Transverse colon (tissue), 4 donors: ENCODE measurements around the gene KBTBD2. TPM values are rescaled to one million over a fixed set of nuclear protein-coding genes. Genes with fewer than 3 reads are reported as not detected.
"Not testable (repeated sequence)": the region's sequence is repeated elsewhere in the genome, so short reads cannot be mapped to it uniquely, and the experiment has no call there.

ENCODE experiments used
- DNase-seq: peaks from one replicate; pipeline ENCODE4 v3.0.0-alpha.2; 2019
- H3K27ac ChIP-seq, 4 donors: fragments of 200-600 bp; sonication (generic); 2 replicates each; pipeline ENCODE4 v1.5.1; 2016 to 2018; ENCODE audit warnings: inconsistent platforms in 4 of 4
- H3K27me3 ChIP-seq: fragments of 200-600 bp; sonication (generic); 2 replicates; pipeline ENCODE4 v1.5.1; 2017; ENCODE audit warnings: inconsistent platforms
- H3K36me3 ChIP-seq, 4 donors: fragments of 200-600 bp; sonication (generic); 2 replicates each; pipeline ENCODE4 v1.5.1; 2017 to 2019; ENCODE audit warnings: inconsistent platforms in 4 of 4
- H3K4me1 ChIP-seq, 4 donors: fragments of 200-600 bp; sonication (generic); 2 replicates each; pipeline ENCODE4 v1.5.1; 2017 to 2020; ENCODE audit warnings: inconsistent platforms in 4 of 4
- H3K4me3 ChIP-seq, 4 donors: fragments of 200-600 bp; sonication (generic); 1 replicate in 1 of 4; 2 replicates in 3 of 4; pipeline versions ENCODE4 v1.5.1 to v1.6.1; 2017 to 2019; ENCODE audit warnings: inconsistent platforms in 4 of 4
- H3K9me3 ChIP-seq, 2 donors: fragments of 200-600 bp; sonication (generic); 2 replicates each; pipeline ENCODE4 v1.5.1; 2017 to 2019; ENCODE audit warnings: inconsistent platforms in 2 of 2
- EP300 ChIP-seq: sonication (generic); formaldehyde crosslinking; IDR thresholded peaks from one replicate; pipeline ENCODE4 v1.6.1; 2017; ENCODE audit warnings: antibody characterized with exemption, low read depth
- POLR2A ChIP-seq: fragments of 450-650 bp; IDR thresholded peaks from one replicate; pipeline ENCODE4 v1.6.1; 2016; ENCODE audit warnings: antibody characterized with exemption, mild to moderate bottlenecking, moderate library complexity
- POLR2AphosphoS5 ChIP-seq, 3 donors: sonication (generic); formaldehyde crosslinking; IDR thresholded peaks; one replicate each; pipeline ENCODE4 v1.6.1; 2016; ENCODE audit warnings: antibody characterized with exemption in 3 of 3
- WGBS, 2 donors: methylation state at CpG; one replicate each; pipeline ENCODE4 v1.1.5; 2018; ENCODE audit warnings: low coverage in 1 of 2; 5-methylcytosine and 5-hydroxymethylcytosine counted together
- in situ Hi-C, 4 donors: fragments of 200-750 bp; cut with MboI; loops; one replicate each; pipeline versions ENCODE4 v1.15.0 to v1.15.1; 2017; ENCODE audit warnings: low sequenced_read_pairs in 3 of 4, low pct_ligation_motif_present in 1 of 4, low pct_unique_long_range_greater_than_20kb in 1 of 4
- intact Hi-C: fragments of 100-400 bp; cut with DNase I; formaldehyde crosslinking; loops from one replicate; pipeline ENCODE4 v1.15.1; 2023; ENCODE audit warnings: low total_unique reads
- total RNA-seq, 4 donors: library from RNA; depleted of rRNA; stranded (reverse); fragments of >200 nt; gene quantifications; one replicate each; pipeline ENCODE4 v1.1.0, GENCODE V29; 2016
- TF ChIP-seq, protein P1 (sequence below), 5 experiments: fragments of 200-600 bp in 3 of 5; fragments of 450-650 bp in 2 of 5; sonication (generic) in 3 of 5; IDR thresholded peaks; 1 replicate in 2 of 5; 2 replicates in 3 of 5; pipeline ENCODE4 v1.5.1; 2016 to 2017; ENCODE audit warnings: antibody characterized with exemption in 5 of 5, inconsistent platforms in 3 of 5, mild to moderate bottlenecking in 2 of 5, moderate library complexity in 1 of 5

Gene KBTBD2
- total RNA-seq, 4 donors from 2014 or later: 29.9 to 72.8 (median 32.3) TPM

DNA sequence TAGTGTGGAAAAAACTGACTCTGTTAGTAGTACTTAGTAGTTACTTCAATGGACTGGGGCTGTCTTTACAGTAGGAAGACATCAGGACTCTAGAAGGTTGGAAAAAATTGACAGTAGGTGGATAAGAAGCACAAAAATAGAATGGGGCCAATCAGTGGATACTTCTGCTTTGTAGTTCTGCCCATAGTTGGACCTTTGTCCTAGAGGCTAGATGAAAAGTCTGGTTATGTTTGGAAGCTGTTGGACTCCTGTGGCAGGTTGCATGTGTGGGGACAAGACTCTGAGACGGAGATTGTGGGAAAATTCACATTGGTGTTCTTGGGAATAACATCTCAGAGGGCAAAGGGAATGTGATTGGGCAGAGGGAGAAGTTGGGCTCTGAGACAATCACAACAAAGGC is 18.6 kb upstream of the KBTBD2 start:
- no peak for DNase-seq
- Histone ChIP-seq H3K4me1 (peaks cover 0 to 3% (median 2%) of the 10 kb centered on the region in 4 donors), H3K27me3 (no peaks in the 10 kb centered on the region), H3K4me3 (no peak overlapping the region), H3K9me3 (no peaks in the 10 kb centered on the region), H3K36me3 (no peaks in the 10 kb centered on the region), H3K27ac (no peak overlapping the region)
- intact Hi-C loops: no loop called here
- TF ChIP-seq, protein P1, sequence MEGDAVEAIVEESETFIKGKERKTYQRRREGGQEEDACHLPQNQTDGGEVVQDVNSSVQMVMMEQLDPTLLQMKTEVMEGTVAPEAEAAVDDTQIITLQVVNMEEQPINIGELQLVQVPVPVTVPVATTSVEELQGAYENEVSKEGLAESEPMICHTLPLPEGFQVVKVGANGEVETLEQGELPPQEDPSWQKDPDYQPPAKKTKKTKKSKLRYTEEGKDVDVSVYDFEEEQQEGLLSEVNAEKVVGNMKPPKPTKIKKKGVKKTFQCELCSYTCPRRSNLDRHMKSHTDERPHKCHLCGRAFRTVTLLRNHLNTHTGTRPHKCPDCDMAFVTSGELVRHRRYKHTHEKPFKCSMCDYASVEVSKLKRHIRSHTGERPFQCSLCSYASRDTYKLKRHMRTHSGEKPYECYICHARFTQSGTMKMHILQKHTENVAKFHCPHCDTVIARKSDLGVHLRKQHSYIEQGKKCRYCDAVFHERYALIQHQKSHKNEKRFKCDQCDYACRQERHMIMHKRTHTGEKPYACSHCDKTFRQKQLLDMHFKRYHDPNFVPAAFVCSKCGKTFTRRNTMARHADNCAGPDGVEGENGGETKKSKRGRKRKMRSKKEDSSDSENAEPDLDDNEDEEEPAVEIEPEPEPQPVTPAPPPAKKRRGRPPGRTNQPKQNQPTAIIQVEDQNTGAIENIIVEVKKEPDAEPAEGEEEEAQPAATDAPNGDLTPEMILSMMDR (IDR thresholded peaks at IDR 0.05): no peak
- TF ChIP-seq POLR2A (no peak), EP300 (no peak), POLR2AphosphoS5 (IDR thresholded peaks at IDR 0.05) (no peak)
- in situ Hi-C loops: loop anchor here in 1 of 4 donors (25.0 kb wide), 1 partner anchor 423 kb away; the partner anchor contains the start of genes AVL9 and LSM5
- WGBS, 2 donors: 88% methylated on average over 1 of the region's 1 CpG; no CpG with 5 or more reads in 1 of the 2 donors

DNA sequence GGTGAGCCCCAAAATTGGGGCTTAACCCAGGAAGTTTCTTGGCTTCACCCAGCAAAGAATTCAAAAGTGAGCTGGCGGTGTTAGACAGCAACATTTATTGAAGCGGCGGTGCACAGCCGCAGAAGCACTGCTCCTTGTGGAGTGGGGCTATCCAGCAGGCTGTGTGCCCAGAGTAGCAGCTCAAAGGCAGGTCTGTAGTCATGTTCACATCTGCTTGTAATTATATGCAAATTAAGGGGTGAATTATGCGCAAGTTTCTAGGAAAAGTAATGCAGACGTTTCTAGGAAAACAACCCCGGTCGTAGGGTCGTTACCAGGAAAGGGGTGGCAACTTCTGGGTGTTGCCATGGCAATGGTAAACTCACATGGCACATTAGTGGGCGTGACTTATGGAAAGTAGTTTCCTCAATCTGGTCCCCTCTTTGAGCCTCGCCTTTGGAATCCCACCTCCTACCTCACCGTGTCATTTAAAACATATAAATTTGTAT is 13.7 kb upstream of the KBTBD2 start:
- H3K4me3 ChIP-seq: peak overlapping the region in 3 of 4 donors; percentile 3 to 21 (median 11)
- intact Hi-C loops: no loop called here
- in situ Hi-C loops: loop anchor here in 1 of 4 donors (25.0 kb wide), 1 partner anchor 418 kb away; the partner anchor contains the start of genes AVL9 and LSM5
- no peak for TF ChIP-seq EP300
- TF ChIP-seq, protein P1 (IDR thresholded peaks at IDR 0.05): peak in 2 of 5 experiments; percentile 3 to 15
- H3K4me1 ChIP-seq: peaks cover 3 to 6% (median 3%) of the 10 kb centered on the region in 4 donors
- H3K9me3 ChIP-seq: no peaks in the 10 kb centered on the region
- no peaks in the 10 kb centered on the region for H3K36me3 ChIP-seq
- H3K27me3 ChIP-seq: no peaks in the 10 kb centered on the region
- peak; percentile 27 for DNase-seq
- WGBS, 2 donors: 1 to 17% methylated on average over 9 to 12 of the region's 12 CpGs
- peak overlapping the region in 2 of 4 donors; percentile 36 to 58 for H3K27ac ChIP-seq

DNA sequence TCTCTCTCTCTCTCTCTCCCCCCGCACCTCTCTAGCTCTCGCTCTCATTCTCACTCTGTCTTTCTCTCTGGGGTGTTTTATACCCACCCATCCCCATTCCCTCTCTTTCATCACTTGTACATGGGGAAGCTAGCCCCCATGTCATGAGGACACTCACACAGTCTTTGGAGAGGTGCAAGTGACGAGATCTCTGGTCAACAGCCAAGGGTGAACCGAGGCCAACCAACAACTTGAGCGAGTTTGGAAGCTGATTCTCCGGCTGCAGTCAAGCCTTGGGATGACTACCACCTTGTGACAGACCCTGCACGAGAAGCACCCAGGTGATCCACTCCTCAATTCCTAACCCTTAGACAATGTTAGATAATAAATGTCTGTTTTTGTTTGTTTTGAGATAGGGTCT is 10.1 kb upstream of the KBTBD2 start:
- 90% methylated on average over 7 of the region's 7 CpGs; no CpG with 5 or more reads in 1 of the 2 donors for WGBS, 2 donors
- in situ Hi-C loops: loop anchor here in 1 of 4 donors (25.0 kb wide), 1 partner anchor 414 kb away; the partner anchor contains the start of genes AVL9 and LSM5

DNA sequence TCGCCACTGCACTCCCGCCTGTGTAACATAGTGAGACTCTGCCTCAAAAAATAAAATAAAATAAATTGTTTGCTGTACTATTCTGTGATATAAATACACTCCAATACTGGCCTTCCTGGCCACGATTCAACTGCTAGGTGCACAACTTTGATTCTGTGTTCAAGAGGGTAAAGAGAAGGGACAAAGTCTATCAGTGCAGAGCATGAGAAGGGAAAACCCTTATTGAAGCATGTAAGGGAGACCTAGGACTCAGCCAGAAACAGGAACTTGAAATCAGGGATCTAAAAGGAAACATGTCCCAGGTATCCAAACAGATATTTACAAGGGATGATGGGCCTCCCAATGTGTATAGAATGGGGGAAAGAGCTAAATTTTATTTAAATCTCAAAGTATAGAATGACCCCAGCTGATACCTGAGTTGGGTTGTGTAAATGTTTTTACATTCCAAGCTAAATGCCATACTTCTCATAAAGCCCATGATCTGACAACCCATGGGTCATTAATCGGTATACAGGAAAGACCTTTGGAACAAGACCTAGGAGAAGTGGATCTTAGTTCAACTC is 9.0 kb upstream of the KBTBD2 start:
- Histone ChIP-seq H3K9me3 (no peaks in the 10 kb centered on the region), H3K36me3 (no peaks in the 10 kb centered on the region), H3K27me3 (no peaks in the 10 kb centered on the region), H3K4me1 (peaks cover 3 to 6% (median 3%) of the 10 kb centered on the region in 4 donors), H3K27ac (no peak overlapping the region), H3K4me3 (no peak overlapping the region)
- TF ChIP-seq, protein P1 (IDR thresholded peaks at IDR 0.05): no peak
- TF ChIP-seq POLR2A (no peak), POLR2AphosphoS5 (IDR thresholded peaks at IDR 0.05) (no peak), EP300 (no peak)
- 60 to 81% methylated on average over 1 to 4 of the region's 4 CpGs for WGBS, 2 donors
- intact Hi-C loops (no loop called here), in situ Hi-C loops (loop anchor here in 1 of 4 donors (25.0 kb wide), 1 partner anchor 413 kb away; the partner anchor contains the start of genes AVL9 and LSM5)
- DNase-seq: no peak

More for the DNA sequence above, 10.1 kb upstream of the KBTBD2 start:
- no peak for DNase-seq
- H3K27me3 ChIP-seq: no peaks in the 10 kb centered on the region
- H3K4me3 ChIP-seq: no peak overlapping the region
- no peak overlapping the region for H3K27ac ChIP-seq
- H3K36me3 ChIP-seq: no peaks in the 10 kb centered on the region
- peaks cover 3 to 6% (median 3%) of the 10 kb centered on the region in 4 donors for H3K4me1 ChIP-seq
- no peak for TF ChIP-seq POLR2A
- TF ChIP-seq, protein P1 (IDR thresholded peaks at IDR 0.05): no peak
- no peak for TF ChIP-seq POLR2AphosphoS5 (IDR thresholded peaks at IDR 0.05)
- TF ChIP-seq EP300: no peak
- no peaks in the 10 kb centered on the region for H3K9me3 ChIP-seq
- intact Hi-C loops: no loop called here

DNA sequence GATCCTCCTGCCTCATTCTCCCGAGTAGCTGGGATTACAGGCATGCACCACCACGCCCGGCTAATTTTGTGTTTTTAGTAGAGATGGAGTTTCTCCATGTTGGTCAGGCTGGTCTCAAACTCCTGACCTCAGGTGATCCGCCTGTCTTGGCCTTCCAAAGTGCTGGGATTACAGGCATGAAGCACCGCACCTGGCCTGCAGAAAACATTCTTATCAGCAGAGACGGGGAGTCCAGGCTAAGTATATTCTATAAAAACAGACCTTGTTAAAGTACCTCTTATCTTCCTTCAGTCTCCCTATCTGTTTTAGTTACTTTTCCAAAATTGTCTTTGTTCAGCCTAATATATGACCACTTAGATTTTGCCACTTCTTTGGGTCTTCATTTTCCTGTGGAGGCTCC is 5.8 kb upstream of the KBTBD2 start:
- H3K4me3 ChIP-seq, H3K27ac ChIP-seq, in situ Hi-C loops, H3K27me3 ChIP-seq, H3K9me3 ChIP-seq, H3K36me3 ChIP-seq, DNase-seq: not testable (repeated sequence)
- intact Hi-C loops: loop anchor here (10.0 kb wide), 1 partner anchor 57 kb away; the partner anchor contains the start of gene FKBP9
- WGBS, 2 donors: 83 to 85% methylated on average over 2 to 6 of the region's 6 CpGs
- peaks cover 7 to 22% (median 11%) of the 10 kb centered on the region in 4 donors for H3K4me1 ChIP-seq
